IPS DF 4.7 (cell line): ENCODE results near the gene PPP2CA.
"Not testable (repeated sequence)": the region's sequence is repeated elsewhere in the genome, so short reads cannot be mapped to it uniquely, and the experiment has no call there.

Source experiments
- DNase-seq: peaks from one replicate; pipeline ENCODE4 v3.0.0-alpha.2; 2013; ENCODE audit warnings: low spot score; ENCODE audit errors: extremely low read depth

Gene PPP2CA

DNA sequence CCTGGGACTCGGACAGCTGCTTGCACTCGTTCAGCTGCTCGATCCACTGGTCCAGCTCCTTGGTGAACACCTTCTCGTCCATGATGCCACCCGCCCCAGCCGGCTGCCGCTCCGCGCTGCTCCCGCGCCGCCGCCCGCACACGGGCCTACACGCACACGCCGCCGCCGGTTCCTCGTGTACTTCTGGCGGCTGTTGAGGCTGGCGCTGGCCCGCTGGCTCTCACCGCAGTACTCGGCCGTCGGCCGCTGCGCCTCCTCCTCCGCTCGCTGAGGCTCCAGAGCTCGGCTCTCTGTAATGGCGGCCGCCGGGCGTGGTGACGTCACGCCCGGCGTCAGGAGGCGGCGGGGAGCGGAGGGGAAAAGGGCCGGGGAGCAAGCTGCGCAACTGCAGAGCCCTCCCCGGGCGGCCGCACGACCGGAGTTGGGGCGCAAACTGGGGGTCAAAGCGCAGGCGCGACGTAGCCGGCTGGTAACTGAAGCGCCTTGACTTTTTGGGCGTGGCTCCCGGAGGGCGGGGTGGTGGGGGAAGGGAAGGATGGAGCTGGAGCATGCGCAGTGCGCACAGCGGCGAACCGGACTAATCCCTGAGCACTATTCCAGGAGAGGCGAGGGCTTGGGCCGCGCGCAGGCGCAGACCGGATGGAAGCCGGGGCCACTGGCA is at the start of gene PPP2CA:
PPP2CA (minus strand) TSS at position 294 of the 661 bp plus-strand sequence; CDS start at position 82, 212 bp downstream.
- peak; percentile 95 for DNase-seq

DNA sequence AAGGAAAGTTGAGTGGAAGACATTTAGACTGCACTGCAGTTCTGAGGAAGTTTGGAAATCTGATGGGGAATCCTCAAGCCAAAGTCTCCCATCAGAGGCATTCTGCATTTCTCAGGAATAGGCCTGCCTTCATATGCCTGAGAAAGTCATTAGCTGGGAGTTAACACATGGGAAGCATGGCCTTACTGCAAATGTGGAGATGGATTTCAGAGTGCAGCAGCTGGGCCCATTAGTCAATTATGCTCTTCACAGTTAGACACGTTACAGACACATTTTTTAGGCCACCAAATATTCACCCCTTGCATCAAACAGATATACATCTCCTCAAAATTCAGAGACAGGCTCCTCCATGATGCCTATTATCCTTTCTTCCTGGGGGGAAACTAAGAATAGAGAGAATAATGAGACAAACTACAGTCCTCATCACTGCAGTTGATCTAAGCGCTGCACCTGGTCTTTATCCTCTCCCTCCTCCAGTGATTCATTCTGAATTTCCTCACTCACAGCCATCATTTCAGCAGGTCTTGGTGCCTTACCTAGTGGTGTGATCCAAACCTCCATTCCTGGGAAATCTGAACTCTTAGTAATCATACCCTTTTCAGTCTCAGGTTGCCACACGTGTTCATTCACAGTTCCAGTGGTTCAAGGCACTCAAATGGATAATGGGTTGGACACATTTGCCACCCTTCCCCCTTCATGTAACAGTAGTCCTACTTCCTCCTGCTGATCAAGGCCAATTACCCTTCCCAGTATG is 47.9 kb upstream of the PPP2CA start:
- DNase-seq = no peak

DNA sequence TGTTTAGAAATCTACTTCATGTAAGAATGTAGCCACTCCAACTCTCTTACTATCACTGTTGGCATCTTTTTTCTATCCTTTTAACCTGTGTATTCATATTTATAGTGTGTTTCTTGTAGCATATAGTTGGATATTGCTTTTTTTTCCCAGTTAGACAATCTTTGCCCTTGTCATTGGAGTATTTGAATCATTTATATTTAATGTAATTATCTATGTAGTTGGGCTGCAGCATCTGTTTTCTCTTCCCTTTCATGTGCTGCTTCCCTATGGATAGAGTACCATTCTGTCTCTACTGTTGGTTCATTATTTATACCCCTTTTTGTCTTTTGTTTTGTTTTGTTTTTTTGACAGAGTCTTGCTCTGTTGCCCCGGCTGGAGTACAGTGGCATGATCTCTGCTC is 45.2 kb upstream of the PPP2CA start:
- no peak for DNase-seq

DNA sequence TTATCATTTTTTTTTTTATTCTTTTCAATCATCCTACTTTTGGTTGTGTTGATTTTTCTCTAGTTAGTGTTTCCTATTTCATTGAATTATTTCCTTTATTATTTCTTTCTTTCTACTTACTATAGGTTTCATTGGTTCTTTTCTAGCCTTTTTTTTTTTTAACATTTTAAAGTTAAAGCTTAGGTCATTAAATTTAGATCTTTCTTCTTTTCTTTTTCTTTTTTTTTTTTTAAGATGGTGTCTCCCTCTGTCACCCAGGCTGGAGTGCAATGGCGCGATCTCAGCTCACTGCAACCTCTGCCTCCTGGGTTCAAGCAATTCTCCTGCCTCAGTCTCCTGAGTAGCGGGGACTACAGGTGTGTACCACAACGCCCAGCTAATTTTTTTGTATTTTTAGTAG is 43.0 kb upstream of the PPP2CA start:
- no peak for DNase-seq

DNA sequence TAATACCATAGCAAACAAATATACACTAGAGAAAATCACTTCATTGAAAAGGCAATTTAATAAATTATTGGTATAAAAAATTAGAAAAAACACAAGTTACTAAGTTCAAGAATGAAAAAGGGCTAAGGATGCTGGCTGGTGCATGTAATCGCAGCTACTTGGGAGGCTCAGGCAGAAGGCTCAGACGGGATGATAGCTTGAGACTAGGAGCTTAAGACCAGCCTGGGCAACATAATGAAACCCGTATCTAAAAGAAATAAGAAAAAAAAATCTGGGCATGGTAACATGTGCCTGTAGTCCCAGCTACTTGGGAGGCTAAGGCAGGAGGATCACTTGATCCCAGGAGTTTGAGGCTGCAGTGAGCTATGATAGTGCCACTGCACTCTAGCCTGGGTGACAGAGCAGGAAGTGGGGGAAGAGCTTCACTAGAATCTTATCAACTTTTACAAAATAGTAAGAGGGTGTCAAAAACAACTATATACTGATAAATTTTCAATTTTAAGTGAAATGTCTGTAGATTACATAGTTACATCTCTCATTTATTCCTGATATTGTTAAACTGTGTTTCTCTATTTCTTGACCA is 42.2 kb upstream of the PPP2CA start:
- no peak for DNase-seq

DNA sequence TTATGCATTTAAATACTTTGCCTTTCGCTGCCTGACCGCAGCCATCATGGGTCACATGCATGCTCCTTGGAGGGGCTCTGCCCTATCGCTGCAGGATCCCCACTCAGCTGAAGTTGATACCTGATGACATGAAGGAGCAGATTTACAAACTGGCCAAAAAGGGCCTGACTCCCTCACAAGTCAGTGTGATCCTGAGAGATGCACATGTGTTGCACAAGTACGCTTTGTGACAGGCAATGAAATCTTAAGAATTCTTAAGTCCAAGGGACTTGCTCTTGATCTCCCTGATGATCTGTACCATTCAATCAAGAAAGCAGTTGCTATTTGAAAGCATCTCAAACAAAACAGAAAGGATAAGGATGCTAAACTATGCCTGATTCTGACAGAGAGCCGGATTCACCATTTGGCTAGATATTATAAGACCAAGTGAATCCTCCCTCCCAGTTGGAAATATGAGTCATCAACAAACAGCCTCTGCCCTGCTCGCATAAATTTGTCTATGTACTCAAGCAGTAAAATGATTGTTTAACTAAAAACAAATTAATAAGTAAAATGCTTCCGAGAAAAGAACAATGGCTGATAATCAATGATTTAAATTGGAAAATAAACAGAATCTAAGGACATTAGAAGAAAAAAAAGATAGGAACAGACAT is 41.6 kb upstream of the PPP2CA start:
- DNase-seq = no peak

DNA sequence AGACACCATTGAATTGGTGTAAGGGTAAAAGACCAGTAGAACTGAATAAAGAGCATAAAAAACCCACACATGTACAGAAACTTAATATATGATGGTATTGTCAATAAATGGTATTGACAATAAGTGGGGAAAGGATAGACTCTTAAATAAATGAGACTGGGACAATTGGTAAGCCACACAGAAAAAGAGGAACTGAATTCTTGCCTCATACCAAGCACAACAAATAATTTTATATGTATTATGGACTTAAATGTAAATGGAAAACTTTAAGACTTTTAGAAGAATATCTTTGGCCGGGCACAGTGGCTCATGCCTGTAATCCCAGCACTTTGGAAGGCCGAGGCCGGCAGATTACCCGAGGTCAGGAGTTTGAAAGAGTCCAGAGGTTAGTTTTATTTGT is 37.9 kb upstream of the PPP2CA start:
- no peak for DNase-seq

DNA sequence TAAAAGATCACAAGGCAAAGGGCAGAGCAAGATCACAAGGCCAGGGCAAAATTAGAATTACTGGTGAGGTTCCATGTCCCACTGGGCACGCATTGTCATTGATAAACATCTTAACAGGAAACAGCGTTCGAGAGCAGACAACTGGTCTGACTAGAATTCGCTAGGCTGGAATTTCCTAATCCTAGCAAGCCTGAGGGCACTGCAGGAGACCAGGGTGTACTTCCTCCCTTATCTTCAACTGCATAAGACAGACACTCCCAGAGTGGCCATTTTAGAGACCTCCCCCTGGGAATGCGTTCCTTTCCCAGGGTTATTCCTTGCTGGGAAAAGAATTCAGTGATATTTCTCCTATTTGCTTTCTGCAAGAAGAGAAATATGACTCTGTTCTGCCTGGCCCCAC is 36.8 kb upstream of the PPP2CA start:
- DNase-seq = not testable (repeated sequence)

DNA sequence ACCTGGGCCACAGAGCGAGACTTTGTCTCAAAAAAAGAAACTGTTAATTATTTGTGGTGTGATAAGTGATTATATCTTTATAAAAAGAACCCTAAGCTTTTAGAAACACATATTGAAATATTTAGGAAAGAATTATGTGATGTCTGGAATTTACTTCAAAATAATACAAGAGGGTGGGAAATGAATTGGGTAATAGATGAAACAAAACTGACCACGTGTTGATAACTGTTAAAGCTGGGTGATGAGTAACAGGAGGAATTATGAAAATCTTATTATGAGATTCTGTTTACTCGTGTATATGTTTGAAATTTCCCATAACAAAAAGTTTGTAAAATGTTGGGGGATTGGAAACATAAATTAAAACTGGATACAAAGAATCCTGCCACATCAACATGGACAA is 33.0 kb upstream of the PPP2CA start:
- DNase-seq = no peak

DNA sequence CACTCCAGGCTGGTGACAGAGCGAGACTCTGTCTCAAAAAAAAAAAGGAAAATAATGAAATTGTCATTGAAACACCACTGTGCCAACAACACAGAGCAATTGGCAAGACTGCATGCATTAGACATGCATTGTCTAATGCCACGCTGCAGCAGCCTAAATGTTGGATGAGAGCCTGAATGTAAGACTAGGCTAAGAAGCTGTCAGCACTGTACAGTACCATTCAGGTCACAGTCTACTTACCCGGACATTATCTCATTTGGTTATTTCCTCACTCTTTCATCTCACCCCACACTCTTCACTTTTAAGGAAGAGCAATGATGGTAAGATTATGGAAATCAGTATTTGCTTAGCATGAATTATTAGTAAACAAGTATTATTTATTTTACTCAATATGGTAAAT is 31.3 kb upstream of the PPP2CA start:
- DNase-seq = no peak

DNA sequence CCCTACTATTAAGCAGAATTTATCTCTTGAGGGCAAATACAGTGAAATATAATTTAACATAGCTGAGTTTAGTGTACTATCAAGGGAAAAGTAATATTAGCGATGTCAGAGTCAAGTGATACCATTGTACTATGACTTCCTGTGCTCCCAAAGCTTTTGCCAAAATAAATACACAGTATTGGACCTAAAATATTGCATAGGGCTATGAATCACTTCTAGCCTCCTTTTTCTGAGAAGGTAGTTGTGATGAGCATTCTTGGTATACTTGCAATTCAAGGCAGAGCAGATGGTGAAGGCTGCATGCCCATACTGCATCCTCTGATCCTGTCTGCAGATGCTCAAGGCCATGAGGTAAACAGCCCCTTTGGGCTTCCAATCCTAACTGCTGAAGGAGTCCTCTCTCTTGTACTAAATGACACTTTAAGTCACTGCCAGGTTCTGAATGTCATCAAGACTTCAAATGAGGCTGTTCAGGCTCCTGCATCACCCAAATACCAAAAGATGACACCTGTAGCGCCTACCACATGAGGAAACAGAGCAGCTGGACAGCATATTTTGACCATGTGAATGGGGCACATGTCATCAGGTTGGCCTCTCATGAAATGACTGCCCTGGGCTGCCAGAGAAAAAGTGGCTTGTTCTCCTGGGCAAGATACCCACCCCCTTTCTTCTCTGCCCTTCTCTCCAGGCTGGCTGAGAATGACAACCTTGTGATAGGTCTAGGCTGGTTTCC is 29.7 kb upstream of the PPP2CA start:
- DNase-seq = no peak

DNA sequence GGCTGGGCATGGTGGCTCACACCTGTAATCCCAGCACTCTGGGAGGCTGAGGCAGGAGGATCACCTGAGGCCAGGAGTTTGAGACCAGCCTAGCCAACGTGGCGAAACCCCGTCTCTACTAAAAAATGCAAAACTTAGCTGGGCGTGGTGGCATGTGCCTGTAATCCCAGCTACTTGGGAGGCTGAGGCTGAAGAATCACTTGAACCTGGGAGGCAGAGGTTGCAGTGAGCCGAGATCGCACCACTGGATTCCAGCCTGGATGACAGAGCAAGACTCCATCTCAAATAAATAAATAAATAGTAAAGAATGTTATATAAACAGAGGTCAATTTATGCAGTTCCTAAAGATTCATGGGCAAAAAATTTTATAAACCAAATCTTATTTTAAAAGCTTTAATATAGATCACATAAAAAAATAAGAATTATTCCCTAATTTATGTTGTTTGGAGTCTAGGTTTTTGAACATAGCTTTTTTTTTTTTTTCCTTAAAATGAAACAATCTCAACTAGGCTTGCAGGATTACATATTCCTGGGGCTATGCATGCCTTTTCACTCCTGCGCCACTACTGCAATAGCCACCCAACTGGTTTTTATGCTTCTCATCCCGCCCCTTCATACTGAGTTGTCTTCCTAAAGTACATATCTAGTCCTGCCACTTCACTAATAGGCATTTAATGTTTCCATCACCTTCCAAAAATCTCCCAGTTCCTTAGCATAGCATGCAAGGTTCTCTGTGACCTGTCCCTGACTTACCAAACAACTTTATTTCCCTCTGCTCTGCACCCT is 27.7 kb upstream of the PPP2CA start:
- DNase-seq = not testable (repeated sequence)

DNA sequence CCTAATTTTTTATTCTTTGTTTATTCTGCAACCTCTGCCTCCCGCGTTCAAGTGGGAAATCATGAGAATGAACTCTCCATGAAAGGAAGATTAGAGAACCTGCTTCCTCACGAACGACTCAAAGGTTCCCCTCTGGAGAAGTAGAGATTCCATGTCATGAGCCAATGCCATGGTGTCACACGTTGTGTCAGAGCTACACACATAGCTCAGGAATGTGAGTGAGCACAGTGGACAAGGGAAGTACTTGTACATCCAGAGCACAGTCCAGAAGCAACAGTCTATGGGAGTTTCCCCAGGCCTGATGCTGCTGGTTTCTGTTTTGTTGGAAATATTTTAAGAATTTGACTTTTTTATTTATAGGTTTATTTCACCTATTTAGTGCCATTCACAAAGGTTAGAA is 26.8 kb upstream of the PPP2CA start:
- DNase-seq = no peak

DNA sequence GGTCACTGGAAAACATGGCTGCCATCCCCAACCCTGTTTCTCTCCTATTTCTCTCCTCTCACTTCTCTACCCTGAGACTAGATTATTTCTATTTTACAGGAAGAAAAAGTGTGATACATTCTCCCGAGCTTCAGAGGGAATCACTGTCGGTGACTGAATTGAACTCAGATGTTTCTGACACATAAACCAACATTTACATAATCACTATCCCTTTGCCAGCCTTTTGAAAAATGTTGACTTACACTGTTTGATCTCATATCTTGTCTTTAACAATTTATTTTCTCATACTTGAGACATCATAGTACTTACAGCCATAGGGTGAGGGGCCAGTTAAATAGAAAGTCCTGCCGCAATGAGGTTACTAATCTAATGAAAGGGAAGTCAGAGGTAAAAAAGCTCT is 25.1 kb upstream of the PPP2CA start:
- no peak for DNase-seq

DNA sequence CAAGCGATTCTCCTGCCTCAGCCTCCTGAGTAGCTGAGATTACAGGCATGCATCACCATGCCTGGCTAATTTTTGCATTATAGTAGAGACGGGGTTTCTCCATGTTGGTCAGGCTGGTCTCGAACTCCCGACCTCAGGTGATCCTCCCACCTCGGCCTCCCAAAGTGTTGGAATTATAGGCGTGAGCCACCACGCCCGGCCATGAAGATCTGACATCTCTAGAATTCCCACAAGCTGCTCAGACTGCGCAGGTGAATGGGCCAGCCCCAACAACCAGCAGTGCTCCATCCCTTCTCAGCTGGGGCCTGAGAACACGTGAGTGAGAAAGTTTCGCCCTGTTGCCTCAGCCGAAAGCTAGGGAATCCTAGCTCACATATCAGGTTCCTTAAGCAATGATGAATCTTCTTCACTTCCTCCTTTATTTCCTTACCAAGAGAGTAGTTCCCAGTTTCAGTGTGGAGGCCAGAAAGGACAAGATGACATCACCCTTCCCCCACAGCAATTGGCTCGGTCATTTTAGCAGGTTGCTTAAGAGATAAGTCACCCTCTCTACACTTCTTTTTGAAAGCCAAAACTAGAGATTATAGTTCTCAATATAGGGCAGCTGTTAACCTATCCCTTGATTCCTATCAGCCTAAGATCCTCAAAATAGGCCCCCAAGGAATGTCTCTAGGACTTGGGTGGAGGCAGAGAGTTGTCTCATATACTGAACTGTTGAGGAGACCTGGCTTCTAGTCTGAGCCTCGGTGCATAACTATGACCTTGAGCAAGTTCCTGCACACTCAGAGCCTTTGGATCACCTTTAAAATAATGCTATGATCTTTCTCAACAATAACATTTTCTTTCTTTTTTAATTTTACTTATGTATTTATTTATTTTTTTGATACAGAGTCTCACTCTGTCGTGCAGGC is 23.9 kb upstream of the PPP2CA start:
- no peak for DNase-seq

DNA sequence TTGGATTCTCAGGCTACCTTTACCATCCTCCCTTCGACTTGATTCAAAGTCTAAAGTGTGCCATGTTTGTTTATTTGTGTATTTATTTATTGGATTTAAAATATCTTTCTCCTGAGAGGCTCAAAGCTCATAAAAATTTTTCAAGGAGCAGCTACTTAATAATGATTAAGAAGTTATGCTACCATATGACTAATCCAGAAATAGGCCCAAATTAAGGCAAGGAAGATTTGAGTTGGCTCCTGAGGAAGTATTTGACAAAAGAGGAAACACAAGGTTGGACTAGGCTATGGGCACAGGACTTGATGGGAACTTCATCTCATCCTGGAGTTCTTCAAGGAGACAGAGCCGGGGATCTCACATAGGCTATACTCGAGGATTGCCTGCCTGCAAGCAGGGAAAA is 22.4 kb upstream of the PPP2CA start:
- DNase-seq = no peak

DNA sequence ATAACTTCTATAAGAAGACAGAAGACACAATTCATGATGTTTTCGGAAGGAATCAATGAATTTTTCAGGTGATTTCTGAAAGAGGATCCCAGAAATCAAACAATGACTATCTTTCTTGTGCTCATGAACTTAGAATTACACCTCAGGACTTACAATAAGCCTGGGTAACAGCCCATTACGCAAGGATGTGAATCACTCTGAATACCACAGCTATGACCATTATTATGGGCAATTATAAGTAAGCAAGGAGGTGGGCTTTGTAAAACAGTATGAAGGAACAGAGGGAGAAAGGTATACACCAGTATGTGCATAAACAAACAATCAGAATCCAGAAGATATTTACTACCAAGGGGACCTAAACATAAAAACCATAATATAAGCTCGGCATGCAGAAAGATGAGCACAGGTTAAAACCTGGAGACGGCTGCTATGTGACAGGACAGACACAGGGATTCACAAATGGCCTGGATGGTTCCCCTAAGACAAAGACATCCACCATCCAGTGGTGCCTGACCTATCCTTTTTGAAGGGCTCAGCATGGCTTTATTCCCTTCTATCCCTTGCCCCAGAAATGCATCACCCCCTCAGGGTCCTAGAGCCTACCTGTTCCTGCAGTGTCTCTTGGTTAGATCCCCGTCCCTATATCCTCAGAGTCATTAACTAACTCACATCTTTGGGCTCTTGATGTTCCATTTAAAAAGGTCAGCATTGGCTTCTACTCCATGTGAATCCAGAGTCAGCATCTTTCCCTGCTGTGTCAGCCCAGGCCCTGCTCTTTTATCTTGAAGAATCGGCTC is 21.8 kb upstream of the PPP2CA start:
- no peak for DNase-seq

DNA sequence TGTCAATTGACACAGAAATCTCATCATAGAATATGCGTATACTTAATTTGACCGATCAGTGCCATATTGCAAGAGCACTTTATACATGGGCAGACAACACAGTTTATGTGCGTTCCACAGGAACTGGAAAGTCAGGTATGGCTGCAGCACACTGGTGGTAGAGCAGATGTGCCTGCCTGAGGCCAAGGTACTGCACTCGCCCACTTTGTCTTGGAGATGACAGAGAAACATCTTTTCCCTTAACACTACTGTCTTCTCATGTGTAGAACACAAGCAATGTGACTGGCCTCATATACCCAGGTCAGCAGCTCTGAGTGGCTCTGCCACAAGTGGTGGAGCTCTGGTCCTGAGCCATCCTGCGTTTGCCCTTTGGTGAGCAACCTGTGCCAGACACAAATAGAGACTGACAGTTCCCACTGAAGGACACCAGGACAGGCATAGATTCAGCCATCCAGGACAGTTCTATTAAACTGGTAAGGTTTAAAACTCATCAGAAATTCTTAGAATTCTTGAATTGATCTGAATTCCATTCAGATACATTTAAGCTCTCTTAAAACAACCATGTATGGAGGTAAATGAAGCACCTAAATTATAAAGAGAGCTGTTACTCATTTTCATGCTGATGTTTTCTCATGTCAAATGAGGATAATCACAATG is 21.0 kb upstream of the PPP2CA start:
- DNase-seq = no peak
